Neural cell (in vitro differentiated cells): ENCODE measurements around the gene CAMK1D. TPM values are rescaled to one million over a fixed set of nuclear protein-coding genes. Genes with fewer than 3 reads are reported as not detected.

Experiments used
- H2AFZ ChIP-seq: fragments of 200-600, 300-800 bp; sonication (generic), shearing (Covaris generic); 2 replicates; pipeline ENCODE4 v1.6.0; 2014; ENCODE audit warnings: low read depth, mild to moderate bottlenecking, antibody characterized with exemption, low read length, moderate library complexity
- H3F3A ChIP-seq: fragments of 200-600 bp; shearing (Covaris generic); 2 replicates; pipeline ENCODE4 v1.6.1; 2016; ENCODE audit warnings: mild to moderate bottlenecking, moderate library complexity, mixed read lengths, antibody characterized with exemption, low read length; ENCODE audit not compliant: insufficient read depth, poor library complexity, severe bottlenecking
- H3K27ac ChIP-seq: fragments of 200-600, 300-800 bp; sonication (generic), shearing (Covaris generic); 2 replicates; pipeline ENCODE4 v1.5.1; 2014; ENCODE audit warnings: mild to moderate bottlenecking, low read length, moderate library complexity
- H3K27me3 ChIP-seq: fragments of 300-800, 200-600 bp; sonication (generic), shearing (Covaris generic); 2 replicates; pipeline ENCODE4 v1.6.0; 2014; ENCODE audit warnings: mild to moderate bottlenecking, low read depth, low read length, moderate library complexity; ENCODE audit not compliant: insufficient read depth
- H3K36me3 ChIP-seq: fragments of 300-800, 200-600 bp; sonication (generic), shearing (Covaris generic); 2 replicates; pipeline ENCODE4 v1.5.1; 2014; ENCODE audit warnings: mild to moderate bottlenecking, antibody characterized with exemption, low read length, moderate library complexity; ENCODE audit not compliant: insufficient read depth
- H3K4me2 ChIP-seq: fragments of 300-800, 200-600 bp; sonication (generic), shearing (Covaris generic); 2 replicates; pipeline ENCODE4 v1.6.0; 2014; ENCODE audit warnings: mild to moderate bottlenecking, low read length
- H3K4me3 ChIP-seq: fragments of 300-800, 200-600 bp; sonication (generic), shearing (Covaris generic); 2 replicates; pipeline ENCODE4 v1.5.1; 2014; ENCODE audit warnings: mild to moderate bottlenecking, low read length, moderate library complexity
- H3K79me2 ChIP-seq: fragments of 200-600 bp; shearing (Covaris generic); replicated peaks from 2 replicates; pipeline ENCODE4 v1.6.0; 2014; ENCODE audit warnings: mild to moderate bottlenecking, low read length, moderate library complexity; ENCODE audit not compliant: insufficient read depth
- H3K9ac ChIP-seq: fragments of 300-800, 200-600 bp; sonication (generic), shearing (Covaris generic); 2 replicates; pipeline ENCODE4 v1.6.1; 2016; ENCODE audit warnings: mild to moderate bottlenecking, low read length, mixed read lengths
- H3K9me2 ChIP-seq: fragments of 200-600 bp; shearing (Covaris generic); 2 replicates; pipeline ENCODE4 v1.6.1; 2016; ENCODE audit warnings: mild to moderate bottlenecking, low read length, mixed read lengths; ENCODE audit not compliant: insufficient read depth
- H3K9me3 ChIP-seq: fragments of 200-600, 300-800 bp; sonication (generic), shearing (Covaris generic); 2 replicates; pipeline ENCODE4 v1.6.1; 2016; ENCODE audit warnings: mild to moderate bottlenecking, mixed run types, low read length, moderate library complexity, mixed read lengths
- H4K20me1 ChIP-seq: fragments of 200-600 bp; shearing (Covaris generic); 2 replicates; pipeline ENCODE4 v1.6.1; 2016; ENCODE audit warnings: mild to moderate bottlenecking, mixed run types; ENCODE audit not compliant: insufficient read depth
- CTCF ChIP-seq: fragments of 450-650 bp; IDR thresholded peaks from 2 replicates; pipeline ENCODE4 v1.5.1; 2014; ENCODE audit warnings: antibody characterized with exemption, mild to moderate bottlenecking, moderate library complexity; ENCODE audit not compliant: poor library complexity, severe bottlenecking
- EP300 ChIP-seq: fragments of 450-650 bp; conservative IDR thresholded peaks from 2 replicates; pipeline ENCODE4 v1.6.1; 2014; ENCODE audit warnings: antibody characterized with exemption, mild to moderate bottlenecking, moderate library complexity; ENCODE audit not compliant: poor library complexity, severe bottlenecking
- EZH2 ChIP-seq: fragments of 200-600, 300-800 bp; shearing (Covaris generic), sonication (generic); IDR thresholded peaks from 2 replicates; pipeline ENCODE4 v1.6.1; 2014; ENCODE audit warnings: antibody characterized with exemption, low read length, borderline replicate concordance, mild to moderate bottlenecking; ENCODE audit not compliant: insufficient read depth, poor library complexity, severe bottlenecking
- MXI1 ChIP-seq: fragments of 450-650 bp; conservative IDR thresholded peaks from 2 replicates; pipeline ENCODE4 v1.6.1; 2014; ENCODE audit warnings: antibody characterized with exemption, mild to moderate bottlenecking; ENCODE audit not compliant: poor library complexity, severe bottlenecking
- POLR2AphosphoS5 ChIP-seq: IDR thresholded peaks from 2 replicates; pipeline ENCODE4 v1.6.1; 2012
- RAD21 ChIP-seq: fragments of 450-650 bp; conservative IDR thresholded peaks from 2 replicates; pipeline ENCODE4 v1.6.1; 2014; ENCODE audit warnings: antibody characterized with exemption, mild to moderate bottlenecking, moderate library complexity
- REST ChIP-seq: IDR thresholded peaks from 2 replicates; pipeline ENCODE4 v1.6.1; 2012; ENCODE audit warnings: borderline replicate concordance
- SMC3 ChIP-seq: fragments of 450-650 bp; conservative IDR thresholded peaks from 2 replicates; pipeline ENCODE4 v1.6.1; 2014; ENCODE audit warnings: antibody characterized with exemption, mild to moderate bottlenecking, moderate library complexity; ENCODE audit not compliant: poor library complexity
- TAF1 ChIP-seq: IDR thresholded peaks from 2 replicates; pipeline ENCODE4 v1.6.1; 2012; ENCODE audit warnings: low read depth
- polyA plus RNA-seq: library from polyadenylated mRNA; depleted of rRNA; stranded (reverse); fragments of >200 nt; gene quantifications from 2 replicates; pipeline ENCODE4 v1.2.3, GENCODE V29; 2014

CAMK1D gene
- polyA plus RNA-seq, 1 donor from 2014 or later: 13.8 TPM

GRCh38 chr10:12602521-12602920 lies 253.2 kb downstream of the CAMK1D start:
- H3K9me3 ChIP-seq: no peaks in the 10 kb centered on the region
- H2AFZ ChIP-seq: no peak overlapping the region
- H3K36me3 ChIP-seq: no peaks in the 10 kb centered on the region
- no peak overlapping the region for H3K4me2 ChIP-seq
- no peak for TF ChIP-seq CTCF
- TF ChIP-seq EP300: no peak
- TF ChIP-seq POLR2AphosphoS5: no peak
- TF ChIP-seq REST: no peak
- no peak for TF ChIP-seq EZH2
- TF ChIP-seq SMC3: no peak
- no peak for TF ChIP-seq RAD21
- TF ChIP-seq TAF1: no peak
- TF ChIP-seq MXI1: no peak
- H3F3A ChIP-seq: no peaks in the 10 kb centered on the region
- no peaks in the 10 kb centered on the region for H3K27me3 ChIP-seq
- H3K4me3 ChIP-seq: no peak overlapping the region
- H4K20me1 ChIP-seq: no peaks in the 10 kb centered on the region
- H3K27ac ChIP-seq: no peak overlapping the region
- no peak overlapping the region for H3K9ac ChIP-seq
- H3K9me2 ChIP-seq: no peaks in the 10 kb centered on the region
- no peaks in the 10 kb centered on the region for H3K79me2 ChIP-seq

GRCh38 chr10:12603766-12604470 lies 254.6 kb downstream of the CAMK1D start:
- no peaks in the 10 kb centered on the region for H3K79me2 ChIP-seq
- no peak overlapping the region for H2AFZ ChIP-seq
- no peaks in the 10 kb centered on the region for H3K9me3 ChIP-seq
- H3K27ac ChIP-seq: no peak overlapping the region
- H3K4me2 ChIP-seq: no peak overlapping the region
- H3K9ac ChIP-seq: no peak overlapping the region
- no peaks in the 10 kb centered on the region for H3K9me2 ChIP-seq
- H4K20me1 ChIP-seq: no peaks in the 10 kb centered on the region
- no peaks in the 10 kb centered on the region for H3K36me3 ChIP-seq
- no peak for TF ChIP-seq CTCF
- TF ChIP-seq MXI1: no peak
- H3K27me3 ChIP-seq: no peaks in the 10 kb centered on the region
- no peaks in the 10 kb centered on the region for H3F3A ChIP-seq
- no peak overlapping the region for H3K4me3 ChIP-seq
